Muscle layer of duodenum (tissue), 2 donors: Measurements from ENCODE around the gene MORN3.
"Not testable (repeated sequence)": the region's sequence is repeated elsewhere in the genome, so short reads cannot be mapped to it uniquely, and the experiment has no call there.

Experiments used
- H3K27ac ChIP-seq: one replicate; pipeline ENCODE4 v1.7.0; 2013; ENCODE audit warnings: mild to moderate bottlenecking, low read length
- H3K27me3 ChIP-seq: one replicate; pipeline ENCODE4 v1.7.0; 2013; ENCODE audit warnings: low read depth, mild to moderate bottlenecking, control low read depth, low read length
- H3K36me3 ChIP-seq, 2 donors: one replicate each; pipeline ENCODE4 v1.7.0; 2013; ENCODE audit warnings: low read length in 2 of 2, control low read depth in 1 of 2, mild to moderate bottlenecking in 1 of 2; ENCODE audit not compliant: insufficient read depth in 2 of 2, control insufficient read depth in 1 of 2
- H3K4me1 ChIP-seq, 2 donors: one replicate each; pipeline ENCODE4 v1.7.0; 2013; ENCODE audit warnings: low read length in 2 of 2, mild to moderate bottlenecking in 2 of 2, control low read depth in 1 of 2, moderate library complexity in 1 of 2; ENCODE audit not compliant: insufficient read depth in 2 of 2, control insufficient read depth in 1 of 2
- H3K4me3 ChIP-seq, 2 donors: one replicate each; pipeline ENCODE4 v1.7.0; 2013; ENCODE audit warnings: low read length in 2 of 2, low read depth in 1 of 2, mild to moderate bottlenecking in 1 of 2
- H3K9me3 ChIP-seq, 2 donors: one replicate each; pipeline ENCODE4 v1.7.0; 2013; ENCODE audit warnings: low read length in 2 of 2, control low read depth in 1 of 2, mild to moderate bottlenecking in 1 of 2; ENCODE audit not compliant: control insufficient read depth in 1 of 2
- donor health status: healthy.

MORN3 gene

GRCh38 chr12:121633833-121634196, 35.6 kb downstream of the MORN3 start:
- peaks cover 15 to 30% of the 10 kb centered on the region in 2 donors for H3K4me1 ChIP-seq
- H3K9me3 ChIP-seq, H3K27me3 ChIP-seq, H3K36me3 ChIP-seq, H3K27ac ChIP-seq, H3K4me3 ChIP-seq: not testable (repeated sequence)

GRCh38 chr12:121632069-121632970, 37.1 kb downstream of the MORN3 start:
- Histone ChIP-seq H3K27ac (peak overlapping the region; percentile 54), H3K4me1 (peaks cover 15 to 29% of the 10 kb centered on the region in 2 donors), H3K27me3 (no peaks in the 10 kb centered on the region), H3K36me3 (no peaks in the 10 kb centered on the region), H3K9me3 (no peaks in the 10 kb centered on the region), H3K4me3 (peak overlapping the region; percentile 7 to 24)

GRCh38 chr12:121630791-121631355, 38.6 kb downstream of the MORN3 start:
- H3K36me3 ChIP-seq: no peaks in the 10 kb centered on the region
- H3K27ac ChIP-seq: no peak overlapping the region
- peaks cover 15 to 26% of the 10 kb centered on the region in 2 donors for H3K4me1 ChIP-seq
- H3K9me3 ChIP-seq: no peaks in the 10 kb centered on the region
- no peaks in the 10 kb centered on the region for H3K27me3 ChIP-seq
- no peak overlapping the region for H3K4me3 ChIP-seq

- peaks cover 15 to 31% of the 10 kb centered on the region in 2 donors for H3K4me1 ChIP-seq
- H3K27ac ChIP-seq: peak overlapping the region; percentile 89
- H3K27me3 ChIP-seq: no peaks in the 10 kb centered on the region
- no peaks in the 10 kb centered on the region for H3K9me3 ChIP-seq
- peak overlapping the region; percentile 73 to 78 for H3K4me3 ChIP-seq
- no peaks in the 10 kb centered on the region for H3K36me3 ChIP-seq
These were observed 40.9 kb downstream of the MORN3 start for GRCh38 chr12:121628536-121628935.

- peak overlapping the region; percentile 73 to 78 for H3K4me3 ChIP-seq
- H3K27me3 ChIP-seq: no peaks in the 10 kb centered on the region
- peak overlapping the region; percentile 89 for H3K27ac ChIP-seq
- no peaks in the 10 kb centered on the region for H3K36me3 ChIP-seq
- peaks cover 15 to 27% of the 10 kb centered on the region in 2 donors for H3K4me1 ChIP-seq
- H3K9me3 ChIP-seq: no peaks in the 10 kb centered on the region
These were observed 41.4 kb downstream of the MORN3 start for GRCh38 chr12:121628037-121628436.

- H3K4me3 ChIP-seq: peak overlapping the region; percentile 73 to 78
- H3K36me3 ChIP-seq: no peaks in the 10 kb centered on the region
- H3K27me3 ChIP-seq: no peaks in the 10 kb centered on the region
- H3K9me3 ChIP-seq: no peaks in the 10 kb centered on the region
- peak overlapping the region; percentile 89 for H3K27ac ChIP-seq
- H3K4me1 ChIP-seq: peaks cover 6 to 17% of the 10 kb centered on the region in 2 donors
These were observed 42.4 kb downstream of the MORN3 start for GRCh38 chr12:121626853-121627640.

GRCh38 chr12:121626087-121626852, 43.2 kb downstream of the MORN3 start, which contains the start of gene ORAI1:
Gene ORAI1 (plus strand): TSS chr12:121626530.
- H3K4me1 ChIP-seq: peaks cover 3 to 14% of the 10 kb centered on the region in 2 donors

GRCh38 chr12:121620333-121620891, 49.0 kb downstream of the MORN3 start:
- Histone ChIP-seq H3K36me3 (no peaks in the 10 kb centered on the region), H3K9me3 (no peaks in the 10 kb centered on the region), H3K4me3 (no peak overlapping the region), H3K27ac (no peak overlapping the region), H3K4me1 (peaks cover 0 to 7% of the 10 kb centered on the region in 2 donors), H3K27me3 (no peaks in the 10 kb centered on the region)

More at GRCh38 chr12:121626087-121626852, 43.2 kb downstream of the MORN3 start, which contains the start of gene ORAI1:
- H3K9me3 ChIP-seq: no peaks in the 10 kb centered on the region
- no peaks in the 10 kb centered on the region for H3K36me3 ChIP-seq
- H3K27me3 ChIP-seq: no peaks in the 10 kb centered on the region
- peak within 1 kb of the TSS; percentile 89 for H3K27ac ChIP-seq
- H3K4me3 ChIP-seq: peak within 1 kb of the TSS; percentile 73 to 78

- no peaks in the 10 kb centered on the region for H3K36me3 ChIP-seq
- no peak overlapping the region for H3K27ac ChIP-seq
- no peak overlapping the region for H3K4me3 ChIP-seq
- no peaks in the 10 kb centered on the region for H3K9me3 ChIP-seq
- peaks cover 0 to 3% of the 10 kb centered on the region in 2 donors for H3K4me1 ChIP-seq
- no peaks in the 10 kb centered on the region for H3K27me3 ChIP-seq
These were observed 50.7 kb downstream of the MORN3 start for GRCh38 chr12:121618659-121619233.

GRCh38 chr12:121614872-121615467, 54.5 kb downstream of the MORN3 start:
- H3K27ac ChIP-seq: no peak overlapping the region
- no peak overlapping the region for H3K4me3 ChIP-seq
- peaks cover 10 to 12% of the 10 kb centered on the region in 2 donors for H3K4me1 ChIP-seq
- no peaks in the 10 kb centered on the region for H3K9me3 ChIP-seq
- H3K36me3 ChIP-seq: no peaks in the 10 kb centered on the region
- no peaks in the 10 kb centered on the region for H3K27me3 ChIP-seq
